GM11168 (cell line): ENCODE data around the gene AQR.
"Not testable (repeated sequence)": the region's sequence is repeated elsewhere in the genome, so short reads cannot be mapped to it uniquely, and the experiment has no call there.

ENCODE experiments used
- in situ Hi-C: fragments of 300-500 bp; cut with MboI; formaldehyde crosslinking; loops from one replicate; pipeline ENCODE4 v1.12.0; 2022; ENCODE audit warnings: low sequenced_read_pairs; ENCODE audit not compliant: unreplicated experiment

AQR gene

GRCh38 chr15:34821831-34822230 is 147.7 kb downstream of the AQR start:
- in situ Hi-C loops, result no loop called here

GRCh38 chr15:34820110-34820509 is 149.4 kb downstream of the AQR start:
- in situ Hi-C loops, result no loop called here

- in situ Hi-C loops, result no loop called here
Observed at GRCh38 chr15:34818526-34818925, 151.0 kb downstream of the AQR start.

GRCh38 chr15:34815836-34816235 is 153.7 kb downstream of the AQR start:
- in situ Hi-C loops, result no loop called here

GRCh38 chr15:34813446-34814190 is 155.9 kb downstream of the AQR start:
- in situ Hi-C loops, result no loop called here

DNA sequence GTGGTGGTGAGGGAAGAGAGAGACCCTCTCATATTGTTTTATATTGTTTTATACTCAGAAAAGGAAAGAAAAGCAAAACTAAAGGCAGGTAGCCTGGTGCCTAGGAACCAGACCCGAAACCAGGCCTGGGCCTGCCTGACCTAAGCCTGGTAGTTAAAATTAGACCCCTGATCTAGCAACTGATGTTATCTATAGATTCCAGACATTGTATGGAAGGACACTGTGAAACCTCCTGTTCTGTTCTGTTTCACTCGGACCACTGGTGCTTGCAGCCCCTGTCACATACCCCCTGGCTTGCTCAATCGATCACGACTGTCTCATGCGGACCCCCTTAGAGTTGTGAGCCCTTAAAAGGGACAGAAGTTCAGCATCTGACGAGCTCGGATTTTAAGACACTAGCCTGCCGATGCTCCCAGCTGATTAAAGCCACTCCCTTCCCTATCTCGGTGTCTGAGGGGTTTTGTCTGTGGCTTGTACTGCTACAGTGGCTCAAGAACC is 156.6 kb downstream of the AQR start:
- in situ Hi-C loops, result not testable (repeated sequence)

GRCh38 chr15:34812369-34812768 is 157.2 kb downstream of the AQR start:
- in situ Hi-C loops, result no loop called here

- in situ Hi-C loops, result no loop called here
Observed at GRCh38 chr15:34810443-34811129, 159.0 kb downstream of the AQR start.

- in situ Hi-C loops, result no loop called here
Observed at GRCh38 chr15:34809186-34809585, 160.4 kb downstream of the AQR start.

DNA sequence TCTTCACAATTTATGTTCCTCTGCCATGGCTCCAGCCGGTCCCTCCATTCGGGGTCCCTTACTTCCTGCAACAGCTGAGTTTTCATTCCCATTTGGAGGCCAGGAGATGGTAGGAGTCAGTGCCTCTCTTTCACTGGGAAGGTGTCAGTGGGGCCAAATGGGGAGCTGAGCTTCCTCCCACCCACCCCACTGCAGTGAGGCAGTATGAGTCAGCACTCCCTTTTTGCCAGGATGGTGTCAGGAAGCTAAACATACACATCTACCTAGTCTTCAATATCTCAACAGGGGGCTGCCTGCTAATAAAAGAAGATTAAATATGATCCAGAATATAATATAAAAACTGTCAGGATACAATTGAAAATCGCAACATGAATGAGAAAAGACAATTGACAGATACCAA is 161.5 kb downstream of the AQR start:
- in situ Hi-C loops, result no loop called here

GRCh38 chr15:34807241-34807640 is 162.3 kb downstream of the AQR start:
- in situ Hi-C loops, result not testable (repeated sequence)

DNA sequence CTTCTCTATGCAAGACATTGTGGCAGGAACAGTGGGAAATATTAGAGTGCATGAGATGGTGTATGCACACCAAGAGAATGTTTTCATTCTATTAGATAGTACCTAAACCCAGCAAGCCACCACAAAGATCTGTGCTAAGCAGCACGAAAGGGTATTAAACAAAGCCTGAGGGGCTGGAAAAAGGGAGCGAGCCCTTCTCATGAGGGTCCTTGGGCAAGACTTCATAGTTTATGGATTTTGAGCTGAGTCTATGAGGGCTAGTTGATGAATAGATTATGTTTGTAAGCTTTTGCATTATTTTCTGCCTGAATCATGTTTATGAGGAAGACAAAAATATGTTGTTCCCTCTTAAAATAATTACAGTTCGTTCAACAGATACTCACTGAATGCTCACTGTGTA is 164.8 kb downstream of the AQR start:
- in situ Hi-C loops, result no loop called here

- in situ Hi-C loops, result no loop called here
Observed at GRCh38 chr15:34804113-34804512, 165.4 kb downstream of the AQR start.

- in situ Hi-C loops, result no loop called here
Observed at GRCh38 chr15:34802803-34803750, 166.5 kb downstream of the AQR start.

- in situ Hi-C loops, result no loop called here
Observed at GRCh38 chr15:34802371-34802770, 167.2 kb downstream of the AQR start.
